SK-N-SH treated with all-trans-retinoic acid at 6 μM for 48 hours (cell line): ENCODE measurements around the gene PFAS.

Source experiments
- ATAC-seq: fragments of 200-7000 bp; cut with Tn5 transposase; 3 replicates; pipeline ENCODE4 v1.9.1; 2020; ENCODE audit warnings: mild to moderate bottlenecking, moderate library complexity
- ARNTL ChIP-seq: fragments of 450-650 bp; formaldehyde crosslinking; IDR thresholded peaks from 2 replicates; pipeline ENCODE4 v1.5.0; 2020; ENCODE audit warnings: low read depth, mild to moderate bottlenecking, moderate library complexity, borderline replicate concordance
- BACH2 ChIP-seq: fragments of 250-450 bp; sonication (Bioruptor Pico); IDR thresholded peaks from 2 replicates; pipeline ENCODE4 v1.9.0; 2021; ENCODE audit warnings: mild to moderate bottlenecking, borderline replicate concordance
- CSDC2 ChIP-seq: fragments of 250-450 bp; sonication (Bioruptor Pico); IDR thresholded peaks from 2 replicates; pipeline ENCODE4 v1.5.0; 2020; ENCODE audit warnings: mild to moderate bottlenecking, moderate library complexity
- CSRNP3 ChIP-seq: fragments of 250-450 bp; sonication (Bioruptor Pico); IDR thresholded peaks from 2 replicates; pipeline ENCODE4 v1.5.1; 2021; ENCODE audit warnings: mild to moderate bottlenecking, moderate library complexity
- ESRRG ChIP-seq: fragments of 250-450 bp; sonication (Bioruptor Pico); IDR thresholded peaks from 2 replicates; pipeline ENCODE4 v1.6.1; 2021; ENCODE audit warnings: mild to moderate bottlenecking
- GLIS3 ChIP-seq: fragments of 250-450 bp; sonication (Bioruptor Pico); IDR thresholded peaks from 2 replicates; pipeline ENCODE4 v1.5.0; 2020; ENCODE audit warnings: mild to moderate bottlenecking, moderate library complexity
- ISL1 ChIP-seq: fragments of 250-450 bp; sonication (Bioruptor Pico); IDR thresholded peaks from 2 replicates; pipeline ENCODE4 v2.1.2; 2022; ENCODE audit warnings: mild to moderate bottlenecking, moderate library complexity
- OSR1 ChIP-seq: fragments of 250-450 bp; sonication (Bioruptor Pico); IDR thresholded peaks from 2 replicates; pipeline ENCODE4 v1.8.0; 2022; ENCODE audit warnings: moderate library complexity, mild to moderate bottlenecking, inconsistent platforms
- PATZ1 ChIP-seq: fragments of 250-450 bp; sonication (Bioruptor Pico); IDR thresholded peaks from 2 replicates; pipeline ENCODE4 v1.8.0; 2020; ENCODE audit warnings: mild to moderate bottlenecking, moderate library complexity, borderline replicate concordance
- POU6F1 ChIP-seq: fragments of 250-450 bp; sonication (Bioruptor Pico); IDR thresholded peaks from 2 replicates; pipeline ENCODE4 v1.8.0; 2021; ENCODE audit warnings: low read depth, mild to moderate bottlenecking, moderate library complexity, borderline replicate concordance
- PPARA ChIP-seq: fragments of 250-450 bp; sonication (Bioruptor Pico); IDR thresholded peaks from 2 replicates; pipeline ENCODE4 v1.5.0; 2020; ENCODE audit warnings: mild to moderate bottlenecking, borderline replicate concordance
- TCF4 ChIP-seq: fragments of 250-450 bp; sonication (Bioruptor Pico); IDR thresholded peaks from 2 replicates; pipeline ENCODE4 v1.8.0; 2021; ENCODE audit warnings: mild to moderate bottlenecking, moderate library complexity, borderline replicate concordance
- TOX ChIP-seq: fragments of 250-450 bp; sonication (Bioruptor Pico); IDR thresholded peaks from 2 replicates; pipeline ENCODE4 v1.8.0; 2021; ENCODE audit warnings: mild to moderate bottlenecking, moderate library complexity, borderline replicate concordance
- TSHZ2 ChIP-seq: fragments of 250-450 bp; sonication (Bioruptor Pico); IDR thresholded peaks from 2 replicates; pipeline ENCODE4 v1.5.0; 2020; ENCODE audit warnings: mild to moderate bottlenecking, moderate library complexity
- ZC3H10 ChIP-seq: fragments of 250-450 bp; sonication (Bioruptor Pico); IDR thresholded peaks from 2 replicates; pipeline ENCODE4 v1.5.1; 2021; ENCODE audit warnings: mild to moderate bottlenecking, moderate library complexity
- ZFP3 ChIP-seq: fragments of 250-450 bp; sonication (Bioruptor Pico); IDR thresholded peaks from 2 replicates; pipeline ENCODE4 v1.5.0; 2020; ENCODE audit warnings: mild to moderate bottlenecking, moderate library complexity
- ZFP30 ChIP-seq: fragments of 450-650 bp; formaldehyde crosslinking; IDR thresholded peaks from 2 replicates; pipeline ENCODE4 v1.5.0; 2022; ENCODE audit warnings: mild to moderate bottlenecking, moderate library complexity
- ZNF565 ChIP-seq: fragments of 450-650 bp; formaldehyde crosslinking; conservative IDR thresholded peaks from 2 replicates; pipeline ENCODE4 v1.5.0; 2020; ENCODE audit warnings: low read depth, mild to moderate bottlenecking, moderate library complexity
- ZNF70 ChIP-seq: fragments of 450-650 bp; formaldehyde crosslinking; IDR thresholded peaks from 2 replicates; pipeline ENCODE4 v1.5.0; 2020; ENCODE audit warnings: mild to moderate bottlenecking, moderate library complexity
- ZNF8 ChIP-seq: fragments of 450-650 bp; formaldehyde crosslinking; IDR thresholded peaks from 2 replicates; pipeline ENCODE4 v1.5.0; 2020; ENCODE audit warnings: mild to moderate bottlenecking, moderate library complexity

Gene PFAS

GRCh38 chr17:8266648-8267479 lies 17.8 kb downstream of the PFAS start:
- TF ChIP-seq CSRNP3 (CRISPR knock-in tag) (no peak), ISL1 (no peak), TOX (no peak), ZFP30 (CRISPR knock-in tag) (no peak), ESRRG (CRISPR knock-in tag) (no peak), ARNTL (CRISPR knock-in tag) (no peak), ZNF8 (no peak), TCF4 (CRISPR knock-in tag) (no peak), CSDC2 (CRISPR knock-in tag) (no peak), TSHZ2 (CRISPR knock-in tag) (no peak), PPARA (no peak), GLIS3 (CRISPR knock-in tag) (no peak), ZNF70 (CRISPR knock-in tag) (no peak)
- ATAC-seq, result no peak

GRCh38 chr17:8267480-8268147 lies 18.5 kb downstream of the PFAS start:
- ATAC-seq, result no peak
- TF ChIP-seq OSR1, result no peak
- no peak for TF ChIP-seq ZC3H10 (CRISPR knock-in tag)
- no peak for TF ChIP-seq POU6F1 (CRISPR knock-in tag)
- no peak for TF ChIP-seq ZNF565
- no peak for TF ChIP-seq TCF4 (CRISPR knock-in tag)
- TF ChIP-seq BACH2, result no peak
- no peak for TF ChIP-seq PATZ1 (CRISPR knock-in tag)
- TF ChIP-seq, all 23 proteins: peak for 0

- TF ChIP-seq BACH2 (no peak), ZFP30 (CRISPR knock-in tag) (no peak), ZFP3 (CRISPR knock-in tag) (no peak), CSRNP3 (CRISPR knock-in tag) (no peak), ARNTL (CRISPR knock-in tag) (no peak)
- no peak for ATAC-seq
Measured at GRCh38 chr17:8268550-8269298, 19.6 kb downstream of the PFAS start.
